ENCODE results near the gene TSEN2.

DNA sequence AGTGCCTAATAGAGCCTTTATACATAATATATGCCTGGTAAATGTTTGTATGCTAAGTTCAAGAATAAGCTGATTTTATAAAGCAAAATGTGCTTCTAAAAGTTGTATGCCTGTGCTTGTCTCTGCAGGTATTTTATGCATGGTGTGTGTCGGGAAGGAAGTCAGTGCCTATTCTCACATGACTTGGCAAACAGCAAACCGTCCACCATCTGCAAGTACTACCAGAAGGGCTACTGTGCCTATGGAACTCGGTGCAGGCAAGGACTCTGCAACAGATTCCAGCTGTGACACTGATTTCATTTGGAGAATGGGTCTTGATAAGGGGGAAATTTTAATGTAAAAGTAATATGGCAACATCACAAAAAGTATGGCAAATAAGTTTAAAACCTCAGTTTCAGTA, 84.5 kb downstream of the TSEN2 start:
- TF ChIP-seq, protein P1, sequence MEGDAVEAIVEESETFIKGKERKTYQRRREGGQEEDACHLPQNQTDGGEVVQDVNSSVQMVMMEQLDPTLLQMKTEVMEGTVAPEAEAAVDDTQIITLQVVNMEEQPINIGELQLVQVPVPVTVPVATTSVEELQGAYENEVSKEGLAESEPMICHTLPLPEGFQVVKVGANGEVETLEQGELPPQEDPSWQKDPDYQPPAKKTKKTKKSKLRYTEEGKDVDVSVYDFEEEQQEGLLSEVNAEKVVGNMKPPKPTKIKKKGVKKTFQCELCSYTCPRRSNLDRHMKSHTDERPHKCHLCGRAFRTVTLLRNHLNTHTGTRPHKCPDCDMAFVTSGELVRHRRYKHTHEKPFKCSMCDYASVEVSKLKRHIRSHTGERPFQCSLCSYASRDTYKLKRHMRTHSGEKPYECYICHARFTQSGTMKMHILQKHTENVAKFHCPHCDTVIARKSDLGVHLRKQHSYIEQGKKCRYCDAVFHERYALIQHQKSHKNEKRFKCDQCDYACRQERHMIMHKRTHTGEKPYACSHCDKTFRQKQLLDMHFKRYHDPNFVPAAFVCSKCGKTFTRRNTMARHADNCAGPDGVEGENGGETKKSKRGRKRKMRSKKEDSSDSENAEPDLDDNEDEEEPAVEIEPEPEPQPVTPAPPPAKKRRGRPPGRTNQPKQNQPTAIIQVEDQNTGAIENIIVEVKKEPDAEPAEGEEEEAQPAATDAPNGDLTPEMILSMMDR (IDR thresholded peaks at IDR 0.05) = no peak
- no peak for TF ChIP-seq POLR2A (IDR thresholded peaks at IDR 0.05)

Measured in stomach (tissue), 4 donors.